ENCODE results near the gene AGAP1.
A peak's percentile ranks its signal among the peaks of the same experiment; 100 is the strongest.

The AGAP1 gene

GRCh38 chr2:235749121-235749770 lies 255.4 kb downstream of the AGAP1 start:
- ATAC-seq (ENCODE audit: low read depth) (no peak), DNase-seq (ENCODE audit: low spot score) (no peak)
- no peaks in the 10 kb centered on the region for H3K27me3 ChIP-seq (ENCODE audit: insufficient read depth, poor library complexity, severe bottlenecking)
- H3K4me1 ChIP-seq (ENCODE audit: insufficient read depth, poor library complexity, severe bottlenecking): peaks cover 37% of the 10 kb centered on the region
- no peak for TF ChIP-seq CTCF (IDR thresholded peaks at IDR 0.05; ENCODE audit: poor library complexity, severe bottlenecking)
- H3K4me3 ChIP-seq (ENCODE audit: severe bottlenecking): no peak overlapping the region
- H3K9me3 ChIP-seq (ENCODE audit: severe bottlenecking): no peaks in the 10 kb centered on the region
- peak overlapping the region; percentile 77 for H3K27ac ChIP-seq (ENCODE audit: poor library complexity, severe bottlenecking)
- peaks cover 35% of the 10 kb centered on the region for H3K36me3 ChIP-seq (ENCODE audit: low read depth)

GRCh38 chr2:235749771-235750160 lies 255.9 kb downstream of the AGAP1 start:
- no peaks in the 10 kb centered on the region for H3K27me3 ChIP-seq (ENCODE audit: insufficient read depth, poor library complexity, severe bottlenecking)
- no peaks in the 10 kb centered on the region for H3K9me3 ChIP-seq (ENCODE audit: severe bottlenecking)
- DNase-seq (ENCODE audit: low spot score) (no peak), ATAC-seq (ENCODE audit: low read depth) (no peak)
- H3K36me3 ChIP-seq (ENCODE audit: low read depth): peaks cover 34% of the 10 kb centered on the region
- H3K4me1 ChIP-seq (ENCODE audit: insufficient read depth, poor library complexity, severe bottlenecking): peaks cover 37% of the 10 kb centered on the region
- no peak overlapping the region for H3K4me3 ChIP-seq (ENCODE audit: severe bottlenecking)
- TF ChIP-seq CTCF (IDR thresholded peaks at IDR 0.05; ENCODE audit: poor library complexity, severe bottlenecking): no peak
- H3K27ac ChIP-seq (ENCODE audit: poor library complexity, severe bottlenecking): no peak overlapping the region

- no peak for DNase-seq (ENCODE audit: low spot score)
- H3K36me3 ChIP-seq (ENCODE audit: low read depth): peaks cover 21% of the 10 kb centered on the region
- no peak overlapping the region for H3K4me3 ChIP-seq (ENCODE audit: severe bottlenecking)
- H3K27ac ChIP-seq (ENCODE audit: poor library complexity, severe bottlenecking): no peak overlapping the region
- no peaks in the 10 kb centered on the region for H3K27me3 ChIP-seq (ENCODE audit: insufficient read depth, poor library complexity, severe bottlenecking)
- TF ChIP-seq CTCF (IDR thresholded peaks at IDR 0.05; ENCODE audit: poor library complexity, severe bottlenecking): no peak
- H3K9me3 ChIP-seq (ENCODE audit: severe bottlenecking): no peaks in the 10 kb centered on the region
- peaks cover 10% of the 10 kb centered on the region for H3K4me1 ChIP-seq (ENCODE audit: insufficient read depth, poor library complexity, severe bottlenecking)
- ATAC-seq (ENCODE audit: low read depth): no peak
These were observed 259.0 kb downstream of the AGAP1 start for GRCh38 chr2:235752846-235753245.

- DNase-seq (ENCODE audit: low spot score) (no peak), ATAC-seq (ENCODE audit: low read depth) (no peak)
- Histone ChIP-seq H3K4me1 (ENCODE audit: insufficient read depth, poor library complexity, severe bottlenecking) (no peaks in the 10 kb centered on the region), H3K36me3 (ENCODE audit: low read depth) (peaks cover 15% of the 10 kb centered on the region), H3K27ac (ENCODE audit: poor library complexity, severe bottlenecking) (no peak overlapping the region), H3K9me3 (ENCODE audit: severe bottlenecking) (no peaks in the 10 kb centered on the region), H3K4me3 (ENCODE audit: severe bottlenecking) (no peak overlapping the region), H3K27me3 (ENCODE audit: insufficient read depth, poor library complexity, severe bottlenecking) (no peaks in the 10 kb centered on the region)
- TF ChIP-seq CTCF (IDR thresholded peaks at IDR 0.05; ENCODE audit: poor library complexity, severe bottlenecking): no peak
These were observed 260.7 kb downstream of the AGAP1 start for GRCh38 chr2:235754357-235755207.

- Histone ChIP-seq H3K4me3 (ENCODE audit: severe bottlenecking) (no peak overlapping the region), H3K4me1 (ENCODE audit: insufficient read depth, poor library complexity, severe bottlenecking) (no peaks in the 10 kb centered on the region), H3K9me3 (ENCODE audit: severe bottlenecking) (no peaks in the 10 kb centered on the region), H3K27me3 (ENCODE audit: insufficient read depth, poor library complexity, severe bottlenecking) (no peaks in the 10 kb centered on the region), H3K27ac (ENCODE audit: poor library complexity, severe bottlenecking) (no peak overlapping the region), H3K36me3 (ENCODE audit: low read depth) (no peaks in the 10 kb centered on the region; the same call in 1 of the 2 replicates)
- TF ChIP-seq CTCF (IDR thresholded peaks at IDR 0.05; ENCODE audit: poor library complexity, severe bottlenecking): no peak
- DNase-seq (ENCODE audit: low spot score) (no peak), ATAC-seq (ENCODE audit: low read depth) (no peak)
These were observed 262.6 kb downstream of the AGAP1 start for GRCh38 chr2:235756491-235756890.

Data from RWPE2 (cell line).